GM21825 (cell line): ENCODE results near the gene RELT.

ENCODE experiments used
- ATAC-seq: cut with Tn5 transposase; IDR thresholded peaks from one replicate; pipeline ENCODE4 v1.9.1; 2021; ENCODE audit warnings: mild to moderate bottlenecking, moderate library complexity; ENCODE audit not compliant: unreplicated experiment

The RELT gene

GRCh38 chr11:73376160-73376802 is at the start of gene RELT:
RELT (plus strand) TSS chr11:73376399; CDS start chr11:73389137, 12,738 bp downstream.
- ATAC-seq = peak; percentile 75

- no peak for ATAC-seq
Observed at GRCh38 chr11:73326929-73327811, 49.0 kb upstream of the RELT start.

GRCh38 chr11:73327812-73328364 is 48.3 kb upstream of the RELT start:
- ATAC-seq = no peak

- no peak for ATAC-seq
Observed at GRCh38 chr11:73330569-73331093, 45.6 kb upstream of the RELT start.

- no peak for ATAC-seq
Observed at GRCh38 chr11:73331138-73331916, 44.9 kb upstream of the RELT start.

GRCh38 chr11:73333173-73333572 is 43.0 kb upstream of the RELT start:
- no peak for ATAC-seq

- ATAC-seq = no peak
Observed at GRCh38 chr11:73333640-73334383, 42.4 kb upstream of the RELT start.

GRCh38 chr11:73334384-73335203 is 41.6 kb upstream of the RELT start:
- no peak for ATAC-seq

GRCh38 chr11:73335204-73335923 is 40.8 kb upstream of the RELT start:
- ATAC-seq = no peak

- ATAC-seq = no peak
Observed at GRCh38 chr11:73337846-73338245, 38.4 kb upstream of the RELT start.

- no peak for ATAC-seq
Observed at GRCh38 chr11:73338279-73338678, 37.9 kb upstream of the RELT start.

- no peak for ATAC-seq
Observed at GRCh38 chr11:73340164-73340563, 36.0 kb upstream of the RELT start.

- no peak for ATAC-seq
Observed at GRCh38 chr11:73342633-73343032, 33.6 kb upstream of the RELT start.

- no peak for ATAC-seq
Observed at GRCh38 chr11:73343076-73343873, 32.9 kb upstream of the RELT start.

- no peak for ATAC-seq
Observed at GRCh38 chr11:73344191-73344607, 32.0 kb upstream of the RELT start.

GRCh38 chr11:73345481-73346160 is 30.6 kb upstream of the RELT start:
- no peak for ATAC-seq

GRCh38 chr11:73346186-73346935 is 29.8 kb upstream of the RELT start:
- no peak for ATAC-seq
